GM06990 (cell line): ENCODE measurements around the gene CBLC.

Source experiments
- DNase-seq: peaks from one replicate; pipeline ENCODE4 v3.0.0-alpha.2; 2011; ENCODE audit not compliant: insufficient read length; ENCODE audit errors: extremely low read depth
- H3K27me3 ChIP-seq: replicated peaks from 2 replicates; pipeline ENCODE4 v1.6.0; 2011; ENCODE audit warnings: low read length; ENCODE audit not compliant: control insufficient read depth, insufficient read depth
- H3K36me3 ChIP-seq: 2 replicates; pipeline ENCODE4 v1.5.1; 2011; ENCODE audit warnings: low read length; ENCODE audit not compliant: control insufficient read depth, insufficient read depth
- H3K4me3 ChIP-seq: replicated peaks from 2 replicates; pipeline ENCODE4 v1.5.1; 2011; ENCODE audit warnings: low read depth, mild to moderate bottlenecking, control low read depth, low read length
- CTCF ChIP-seq: IDR thresholded peaks from 2 replicates; pipeline ENCODE4 v1.5.1; 2011; ENCODE audit warnings: low read length, control low read depth, mild to moderate bottlenecking, inconsistent platforms; ENCODE audit not compliant: insufficient read depth, poor library complexity, severe bottlenecking

The CBLC gene

GRCh38 chr19:44777715-44778347, at the start of gene CBLC:
Gene CBLC, plus strand, starts transcription at chr19:44777890. Its CDS starts 42 bp downstream, at chr19:44777932.
- DNase-seq, result no peak
- Histone ChIP-seq H3K36me3 (no peaks in the 10 kb centered on the region), H3K27me3 (no peaks in the 10 kb centered on the region), H3K4me3 (no peak within 1 kb of the TSS)
- TF ChIP-seq CTCF, result no peak

- no peak for DNase-seq
- H3K27me3 ChIP-seq, result no peaks in the 10 kb centered on the region
- no peak overlapping the region for H3K4me3 ChIP-seq
- no peaks in the 10 kb centered on the region for H3K36me3 ChIP-seq
- no peak for TF ChIP-seq CTCF
Observed at GRCh38 chr19:44728178-44728577, 49.5 kb upstream of the CBLC start.

GRCh38 chr19:44729516-44730033, 48.1 kb upstream of the CBLC start:
- no peak for DNase-seq
- Histone ChIP-seq H3K27me3 (no peaks in the 10 kb centered on the region), H3K4me3 (no peak overlapping the region), H3K36me3 (no peaks in the 10 kb centered on the region)
- TF ChIP-seq CTCF, result no peak

- Histone ChIP-seq H3K36me3 (no peaks in the 10 kb centered on the region), H3K4me3 (no peak overlapping the region), H3K27me3 (no peaks in the 10 kb centered on the region)
- TF ChIP-seq CTCF, result no peak
- no peak for DNase-seq
Observed at GRCh38 chr19:44731081-44731480, 46.6 kb upstream of the CBLC start.

- no peaks in the 10 kb centered on the region for H3K36me3 ChIP-seq
- no peak overlapping the region for H3K4me3 ChIP-seq
- H3K27me3 ChIP-seq, result no peaks in the 10 kb centered on the region
- no peak for TF ChIP-seq CTCF
- DNase-seq, result no peak
Observed at GRCh38 chr19:44731622-44732021, 46.1 kb upstream of the CBLC start.
